ENCODE measurements around the gene CTNND2.

DNA sequence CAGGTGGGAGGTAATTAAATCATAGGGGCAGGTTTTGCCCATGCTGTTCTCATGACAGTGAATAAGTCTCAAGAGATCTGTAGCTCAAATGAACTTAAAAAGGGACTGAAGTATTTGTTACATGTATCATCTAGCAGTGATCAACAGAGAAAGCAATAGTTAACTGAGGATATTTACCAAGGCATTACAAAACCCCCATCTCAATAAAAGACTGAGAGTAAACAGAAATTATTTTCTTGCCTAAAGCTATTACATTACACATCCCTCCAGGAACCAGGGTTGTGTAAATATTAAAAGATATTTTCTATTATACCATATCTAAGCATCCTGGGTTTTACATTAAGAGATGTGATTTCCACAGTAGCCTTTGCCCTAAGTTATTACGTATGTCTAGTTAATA, 169.9 kb downstream of the CTNND2 start:
- TF ChIP-seq, protein P1, sequence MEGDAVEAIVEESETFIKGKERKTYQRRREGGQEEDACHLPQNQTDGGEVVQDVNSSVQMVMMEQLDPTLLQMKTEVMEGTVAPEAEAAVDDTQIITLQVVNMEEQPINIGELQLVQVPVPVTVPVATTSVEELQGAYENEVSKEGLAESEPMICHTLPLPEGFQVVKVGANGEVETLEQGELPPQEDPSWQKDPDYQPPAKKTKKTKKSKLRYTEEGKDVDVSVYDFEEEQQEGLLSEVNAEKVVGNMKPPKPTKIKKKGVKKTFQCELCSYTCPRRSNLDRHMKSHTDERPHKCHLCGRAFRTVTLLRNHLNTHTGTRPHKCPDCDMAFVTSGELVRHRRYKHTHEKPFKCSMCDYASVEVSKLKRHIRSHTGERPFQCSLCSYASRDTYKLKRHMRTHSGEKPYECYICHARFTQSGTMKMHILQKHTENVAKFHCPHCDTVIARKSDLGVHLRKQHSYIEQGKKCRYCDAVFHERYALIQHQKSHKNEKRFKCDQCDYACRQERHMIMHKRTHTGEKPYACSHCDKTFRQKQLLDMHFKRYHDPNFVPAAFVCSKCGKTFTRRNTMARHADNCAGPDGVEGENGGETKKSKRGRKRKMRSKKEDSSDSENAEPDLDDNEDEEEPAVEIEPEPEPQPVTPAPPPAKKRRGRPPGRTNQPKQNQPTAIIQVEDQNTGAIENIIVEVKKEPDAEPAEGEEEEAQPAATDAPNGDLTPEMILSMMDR (IDR thresholded peaks at IDR 0.05; ENCODE audit: low read depth, low read length, missing input control), result no peak
- TF ChIP-seq RAD21 (IDR thresholded peaks at IDR 0.05) (no peak), GABPA (IDR thresholded peaks at IDR 0.05 in 1 of 2, conservative IDR thresholded peaks at IDR 0.05 in 1 of 2) (no peak), JUND (IDR thresholded peaks at IDR 0.05) (no peak)
